Measurements from ENCODE around the gene TCF25.
A peak's percentile ranks its signal among the peaks of the same experiment; 100 is the strongest.

Gene TCF25

GRCh38 chr16:89951509-89951908, 78.1 kb downstream of the TCF25 start:
- no peak for ATAC-seq
- H3K9me3 Mint-ChIP-seq = no peaks in the 10 kb centered on the region
- peaks cover 84% of the 10 kb centered on the region for H3K4me1 Mint-ChIP-seq
- peaks cover 8% of the 10 kb centered on the region for H3K36me3 Mint-ChIP-seq
- H3K4me3 Mint-ChIP-seq = no peak overlapping the region
- H3K27ac Mint-ChIP-seq = no peak overlapping the region
- H3K27me3 Mint-ChIP-seq = peaks cover 4% of the 10 kb centered on the region

- H3K36me3 Mint-ChIP-seq = peaks cover 6% of the 10 kb centered on the region
- ATAC-seq = no peak
- no peaks in the 10 kb centered on the region for H3K9me3 Mint-ChIP-seq
- no peak overlapping the region for H3K4me3 Mint-ChIP-seq
- peaks cover 84% of the 10 kb centered on the region for H3K4me1 Mint-ChIP-seq
- no peak overlapping the region for H3K27ac Mint-ChIP-seq
- H3K27me3 Mint-ChIP-seq = no peaks in the 10 kb centered on the region
Measured at GRCh38 chr16:89952049-89952448, 78.7 kb downstream of the TCF25 start.

- H3K4me3 Mint-ChIP-seq = no peak overlapping the region
- H3K27ac Mint-ChIP-seq = peak overlapping the region; percentile 38
- H3K36me3 Mint-ChIP-seq = peaks cover 6% of the 10 kb centered on the region
- H3K9me3 Mint-ChIP-seq = no peaks in the 10 kb centered on the region
- peaks cover 84% of the 10 kb centered on the region for H3K4me1 Mint-ChIP-seq
- ATAC-seq = no peak
- H3K27me3 Mint-ChIP-seq = no peaks in the 10 kb centered on the region
Measured at GRCh38 chr16:89952551-89952950, 79.2 kb downstream of the TCF25 start.

GRCh38 chr16:89953671-89954406, 80.4 kb downstream of the TCF25 start:
- H3K36me3 Mint-ChIP-seq = peaks cover 16% of the 10 kb centered on the region
- peak; percentile 90 for ATAC-seq
- peaks cover 85% of the 10 kb centered on the region for H3K4me1 Mint-ChIP-seq
- H3K9me3 Mint-ChIP-seq = no peaks in the 10 kb centered on the region
- peak overlapping the region; percentile 67 for H3K4me3 Mint-ChIP-seq
- no peaks in the 10 kb centered on the region for H3K27me3 Mint-ChIP-seq
- H3K27ac Mint-ChIP-seq = peak overlapping the region; percentile 38

- H3K36me3 Mint-ChIP-seq = peaks cover 21% of the 10 kb centered on the region
- peaks cover 84% of the 10 kb centered on the region for H3K4me1 Mint-ChIP-seq
- peak overlapping the region; percentile 67 for H3K4me3 Mint-ChIP-seq
- H3K27ac Mint-ChIP-seq = peak overlapping the region; percentile 38
- no peaks in the 10 kb centered on the region for H3K27me3 Mint-ChIP-seq
- ATAC-seq = no peak
- H3K9me3 Mint-ChIP-seq = no peaks in the 10 kb centered on the region
Measured at GRCh38 chr16:89954462-89954861, 81.1 kb downstream of the TCF25 start.

GRCh38 chr16:89955001-89955685, 81.8 kb downstream of the TCF25 start:
- H3K4me3 Mint-ChIP-seq = peak overlapping the region; percentile 15
- no peaks in the 10 kb centered on the region for H3K9me3 Mint-ChIP-seq
- H3K36me3 Mint-ChIP-seq = peaks cover 27% of the 10 kb centered on the region
- peak overlapping the region; percentile 27 for H3K27ac Mint-ChIP-seq
- H3K27me3 Mint-ChIP-seq = no peaks in the 10 kb centered on the region
- peaks cover 84% of the 10 kb centered on the region for H3K4me1 Mint-ChIP-seq
- no peak for ATAC-seq

GRCh38 chr16:89956505-89957215, 83.3 kb downstream of the TCF25 start:
- H3K4me3 Mint-ChIP-seq = no peak overlapping the region
- H3K9me3 Mint-ChIP-seq = no peaks in the 10 kb centered on the region
- H3K27me3 Mint-ChIP-seq = no peaks in the 10 kb centered on the region
- peak; percentile 28 for ATAC-seq
- peaks cover 34% of the 10 kb centered on the region for H3K36me3 Mint-ChIP-seq
- peak overlapping the region; percentile 54 for H3K27ac Mint-ChIP-seq
- H3K4me1 Mint-ChIP-seq = peaks cover 78% of the 10 kb centered on the region

GRCh38 chr16:89957216-89957785, 83.9 kb downstream of the TCF25 start:
- no peaks in the 10 kb centered on the region for H3K9me3 Mint-ChIP-seq
- ATAC-seq = no peak
- H3K27ac Mint-ChIP-seq = peak overlapping the region; percentile 54
- H3K36me3 Mint-ChIP-seq = peaks cover 38% of the 10 kb centered on the region
- peaks cover 72% of the 10 kb centered on the region for H3K4me1 Mint-ChIP-seq
- no peaks in the 10 kb centered on the region for H3K27me3 Mint-ChIP-seq
- no peak overlapping the region for H3K4me3 Mint-ChIP-seq

- Mint-ChIP-seq H3K36me3 (peaks cover 38% of the 10 kb centered on the region), H3K27ac (no peak overlapping the region)
Measured at GRCh38 chr16:89958068-89958467, 84.7 kb downstream of the TCF25 start.

GRCh38 chr16:89958596-89958995, 85.2 kb downstream of the TCF25 start:
- no peak overlapping the region for H3K4me3 Mint-ChIP-seq
- no peaks in the 10 kb centered on the region for H3K27me3 Mint-ChIP-seq
- peaks cover 59% of the 10 kb centered on the region for H3K4me1 Mint-ChIP-seq
- peaks cover 41% of the 10 kb centered on the region for H3K36me3 Mint-ChIP-seq
- no peak overlapping the region for H3K27ac Mint-ChIP-seq
- no peak for ATAC-seq
- H3K9me3 Mint-ChIP-seq = no peaks in the 10 kb centered on the region

More at GRCh38 chr16:89958068-89958467, 84.7 kb downstream of the TCF25 start:
- peaks cover 65% of the 10 kb centered on the region for H3K4me1 Mint-ChIP-seq
- H3K4me3 Mint-ChIP-seq = no peak overlapping the region
- H3K27me3 Mint-ChIP-seq = no peaks in the 10 kb centered on the region
- ATAC-seq = no peak
- no peaks in the 10 kb centered on the region for H3K9me3 Mint-ChIP-seq

GRCh38 chr16:89960966-89961365, 87.6 kb downstream of the TCF25 start:
- no peak overlapping the region for H3K27ac Mint-ChIP-seq
- ATAC-seq = no peak
- H3K4me1 Mint-ChIP-seq = peaks cover 36% of the 10 kb centered on the region
- no peaks in the 10 kb centered on the region for H3K27me3 Mint-ChIP-seq
- peaks cover 38% of the 10 kb centered on the region for H3K36me3 Mint-ChIP-seq
- no peaks in the 10 kb centered on the region for H3K9me3 Mint-ChIP-seq
- H3K4me3 Mint-ChIP-seq = no peak overlapping the region
